Middle frontal gyrus (tissue), 1 donor: ENCODE measurements around the gene UGT8.
A peak's percentile ranks its signal among the peaks of the same experiment; 100 is the strongest.

ENCODE experiments used
- DNase-seq: peaks from one replicate; pipeline ENCODE4 v3.0.0-alpha.2; 2015; ENCODE audit warnings: low spot score; ENCODE audit errors: extremely low spot score

The UGT8 gene

DNA sequence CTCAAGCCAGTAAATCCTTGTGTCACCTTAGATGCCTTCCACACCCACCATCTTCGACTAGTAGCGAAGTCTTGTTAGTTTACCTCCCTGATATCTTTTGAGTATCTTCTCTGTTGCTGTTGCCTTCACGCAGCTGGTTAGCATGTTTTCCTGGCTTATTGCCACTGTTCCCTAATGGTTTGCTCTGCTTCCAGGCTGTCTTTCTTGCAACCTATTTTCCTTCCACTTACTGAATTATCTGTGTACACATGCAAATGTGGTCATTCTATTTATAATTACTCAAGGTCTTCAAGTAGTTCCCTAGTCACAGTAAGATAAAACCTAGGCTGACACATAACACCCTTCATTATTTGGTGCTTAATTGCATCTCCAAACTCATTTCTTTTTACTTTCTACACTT, 89.5 kb downstream of the UGT8 start:
- DNase-seq = no peak

DNA sequence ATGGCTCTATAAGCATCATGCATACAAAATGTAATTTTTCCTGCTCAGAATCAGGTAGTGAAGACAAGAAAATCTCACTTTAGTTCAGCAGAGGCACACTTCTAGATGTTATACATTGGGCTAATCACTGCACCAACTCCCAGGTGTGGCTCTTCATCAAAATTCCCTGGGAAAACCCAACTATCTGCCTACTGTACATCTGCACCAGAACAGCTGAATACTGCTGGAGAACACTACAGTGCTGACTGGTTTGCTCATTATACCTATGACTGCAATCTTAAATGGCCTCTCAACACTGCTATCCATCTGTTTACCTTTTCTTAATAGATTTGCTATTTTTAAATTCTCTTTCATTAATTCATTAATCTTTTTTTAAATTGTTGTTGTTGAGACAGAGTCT, 92.0 kb downstream of the UGT8 start:
- no peak for DNase-seq

DNA sequence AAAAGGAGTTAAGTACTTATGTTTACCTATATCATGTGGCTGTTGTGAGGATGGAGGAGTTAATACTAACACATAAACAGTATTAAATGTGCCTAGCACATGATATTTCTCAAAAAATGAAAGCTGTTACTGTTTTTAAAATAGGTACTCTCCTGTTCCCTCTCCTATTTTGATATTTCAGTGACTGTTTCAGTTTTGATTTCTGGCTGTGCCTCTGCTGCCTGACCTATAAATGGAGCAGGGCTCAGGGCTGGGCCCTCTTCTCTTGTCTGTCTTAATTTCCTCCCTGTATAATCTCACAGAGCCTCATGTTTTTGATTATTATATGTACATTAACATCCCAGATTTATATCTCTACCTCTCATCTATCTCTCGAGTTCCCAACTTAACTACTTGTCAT, 93.3 kb downstream of the UGT8 start:
- no peak for DNase-seq

DNA sequence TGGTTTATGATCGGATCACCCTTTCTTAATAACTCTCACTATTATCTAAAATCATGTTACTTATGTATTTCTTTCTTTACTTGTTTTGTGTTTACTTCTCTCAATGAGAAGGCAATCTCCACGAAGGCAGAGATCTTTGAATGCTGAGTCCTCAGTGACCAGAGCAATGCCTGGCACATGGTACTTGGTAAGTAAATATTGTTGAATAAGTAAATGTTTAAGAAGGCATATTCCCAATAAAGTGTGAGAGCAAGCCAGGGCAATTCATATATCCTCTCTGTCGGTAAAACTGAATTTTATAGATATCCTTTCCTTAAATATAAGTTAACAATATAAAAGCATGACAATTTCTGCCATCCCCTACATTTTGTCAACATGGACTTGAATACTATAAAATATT, 94.4 kb downstream of the UGT8 start:
- no peak for DNase-seq

DNA sequence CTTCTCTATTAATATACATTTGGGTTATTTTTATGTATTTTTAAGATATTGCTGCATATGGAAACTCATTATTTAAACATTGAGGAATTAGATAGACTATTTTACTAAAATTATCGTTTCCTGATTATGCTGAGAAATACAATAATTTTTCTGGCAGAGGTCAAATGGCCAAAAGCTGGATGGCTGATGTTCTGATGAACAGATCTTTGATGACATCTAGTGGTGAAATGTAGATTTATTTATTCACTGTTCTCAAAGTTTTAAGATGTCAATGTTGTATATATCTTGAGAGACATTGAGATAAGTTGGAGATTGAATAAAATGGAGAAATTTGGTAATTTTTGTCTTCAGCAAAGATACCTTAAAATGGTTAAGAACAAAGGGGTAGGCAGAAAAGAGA, 96.2 kb downstream of the UGT8 start:
- DNase-seq = peak; percentile 66

DNA sequence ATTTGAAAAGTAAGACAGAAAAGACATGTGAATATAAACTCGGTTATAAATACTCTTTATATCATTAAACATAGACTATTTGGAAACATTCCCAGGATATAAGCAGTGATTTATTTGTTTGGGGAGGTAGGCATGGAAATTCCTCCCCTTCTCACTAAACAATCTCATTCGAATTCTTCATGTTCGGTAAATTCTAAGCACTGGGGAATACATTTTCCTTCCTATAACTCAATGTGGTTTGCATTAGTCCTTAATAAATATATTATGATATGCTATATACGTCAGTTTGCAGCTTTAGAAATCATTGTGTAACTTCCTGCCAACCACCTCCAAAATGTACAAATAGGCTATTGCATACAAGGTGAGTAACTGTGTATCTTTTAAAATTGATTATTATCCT, 99.6 kb downstream of the UGT8 start:
- no peak for DNase-seq

DNA sequence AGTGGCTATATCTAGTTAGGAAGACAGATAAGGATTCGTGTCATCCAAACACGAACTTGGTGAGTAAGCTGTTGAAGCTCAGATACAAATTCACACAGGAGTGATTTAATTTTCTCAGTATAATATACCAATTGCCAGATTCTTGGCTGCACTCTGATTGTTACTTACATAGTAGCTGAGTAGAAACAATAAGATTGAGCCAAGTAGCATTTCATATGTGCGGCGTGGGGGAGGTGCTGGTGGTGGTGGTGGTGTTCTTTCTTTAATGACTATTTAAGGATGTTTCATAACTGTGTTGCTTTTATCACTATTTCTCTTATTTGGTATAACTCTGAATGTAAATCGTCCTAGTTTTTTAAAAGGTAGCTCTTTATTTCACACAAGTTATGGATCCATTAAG, 102.9 kb downstream of the UGT8 start:
- DNase-seq = no peak

DNA sequence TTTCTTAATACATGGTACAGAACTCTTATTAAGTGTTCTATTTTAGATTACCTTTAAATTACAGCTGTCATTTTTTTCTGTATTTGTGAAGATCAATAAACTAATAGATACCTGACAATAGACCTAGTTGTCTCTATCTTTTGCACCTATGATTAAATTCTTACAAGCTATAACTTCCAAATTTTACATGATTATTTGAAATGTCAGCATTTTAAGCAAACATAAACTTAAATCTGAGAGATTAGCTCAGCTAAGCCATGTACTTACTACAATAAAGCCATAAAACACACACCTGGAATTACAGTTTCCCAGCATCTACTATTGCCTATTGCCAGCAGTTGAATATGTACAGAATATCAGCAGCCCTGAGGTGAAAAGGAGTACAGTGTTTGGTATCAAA, 118.8 kb downstream of the UGT8 start:
- no peak for DNase-seq

DNA sequence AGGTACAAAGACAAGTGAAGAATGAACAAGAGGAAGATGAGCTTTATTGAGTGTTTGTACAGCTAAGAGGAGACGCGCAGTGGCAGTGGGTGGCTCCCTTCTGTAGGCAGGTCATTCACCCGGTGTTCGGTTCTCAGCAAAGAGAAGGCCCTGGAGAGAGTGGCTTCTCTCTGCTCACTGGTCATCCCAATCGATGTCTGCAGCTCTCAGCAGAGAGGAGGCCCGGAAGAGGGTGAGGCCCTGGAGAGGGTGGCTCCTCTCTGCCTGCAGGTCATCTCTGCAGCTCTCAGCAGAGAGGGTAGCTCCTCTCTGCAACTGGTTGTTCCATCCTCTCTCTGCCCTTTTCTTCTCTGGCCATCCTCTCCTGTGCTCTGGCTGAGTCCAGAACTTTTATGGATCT, 126.5 kb downstream of the UGT8 start:
- no peak for DNase-seq

DNA sequence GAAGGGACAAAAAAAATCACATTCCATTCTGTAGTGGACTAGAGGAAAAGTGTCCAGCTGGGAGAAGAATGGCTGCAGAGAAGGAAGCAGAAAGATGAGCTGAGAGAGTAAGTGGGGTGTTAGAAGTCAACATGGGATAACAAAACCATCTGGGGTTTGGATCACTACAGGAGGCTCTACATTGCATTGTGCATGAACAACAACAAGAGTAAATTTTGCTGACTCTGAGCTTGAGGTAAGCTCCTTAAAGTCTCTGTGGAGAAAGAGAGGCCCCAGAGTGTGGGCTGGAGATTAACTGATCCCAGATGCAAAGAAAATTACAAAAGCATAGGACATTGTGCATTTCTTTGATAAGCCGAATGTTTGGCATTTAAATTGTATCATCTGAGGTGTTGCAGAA, 128.9 kb downstream of the UGT8 start:
- DNase-seq = no peak
